ENCODE results near the gene SMTNL2.

The SMTNL2 gene

DNA sequence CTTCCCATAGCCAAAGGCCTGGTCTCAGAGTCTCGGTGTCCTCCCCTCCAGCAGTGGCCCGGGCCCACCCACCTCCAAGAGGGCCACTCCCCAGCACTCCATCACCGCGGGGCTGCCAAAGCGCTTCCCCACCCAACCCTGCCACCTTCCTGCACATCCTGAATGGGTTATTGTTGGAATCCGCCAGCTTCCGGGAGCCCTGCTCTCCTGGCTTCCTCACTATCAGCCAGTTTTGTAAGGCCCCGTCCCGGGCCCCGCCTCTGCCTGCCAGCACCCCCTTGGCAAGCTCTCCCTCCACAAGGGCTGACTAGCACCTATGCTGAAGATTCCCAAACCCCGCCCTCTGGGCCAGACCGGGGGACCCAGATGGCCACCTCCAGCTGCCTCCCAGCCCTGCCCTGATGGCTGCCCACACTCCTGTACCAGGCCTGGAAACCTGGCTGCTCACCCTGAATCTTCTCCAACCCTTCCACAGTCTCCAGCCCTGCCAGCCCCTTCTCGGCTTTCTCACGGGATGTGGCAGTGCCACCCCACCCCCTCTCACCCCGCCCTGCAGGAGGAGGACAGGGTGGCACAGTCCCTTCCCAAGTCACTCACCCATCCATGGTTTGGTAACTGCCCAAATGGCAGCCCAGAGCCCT is 43.5 kb upstream of the SMTNL2 start:
- no peak for TF ChIP-seq JUND (IDR thresholded peaks at IDR 0.05; ENCODE audit: low read depth)
- no peak for DNase-seq (ENCODE audit: low read depth in 1 of 2, low spot score in 1 of 2)
- in situ Hi-C loops (cut with HindIII; ENCODE audit: low pct_unique_long_range_greater_than_20kb, low sequenced_read_pairs) = no loop called here

GRCh38 chr17:4541328-4542002 is 42.9 kb upstream of the SMTNL2 start:
- no peak for TF ChIP-seq JUND (IDR thresholded peaks at IDR 0.05; ENCODE audit: low read depth)
- in situ Hi-C loops (cut with HindIII; ENCODE audit: low pct_unique_long_range_greater_than_20kb, low sequenced_read_pairs) = no loop called here
- DNase-seq (ENCODE audit: low read depth in 1 of 2, low spot score in 1 of 2) = no peak

DNA sequence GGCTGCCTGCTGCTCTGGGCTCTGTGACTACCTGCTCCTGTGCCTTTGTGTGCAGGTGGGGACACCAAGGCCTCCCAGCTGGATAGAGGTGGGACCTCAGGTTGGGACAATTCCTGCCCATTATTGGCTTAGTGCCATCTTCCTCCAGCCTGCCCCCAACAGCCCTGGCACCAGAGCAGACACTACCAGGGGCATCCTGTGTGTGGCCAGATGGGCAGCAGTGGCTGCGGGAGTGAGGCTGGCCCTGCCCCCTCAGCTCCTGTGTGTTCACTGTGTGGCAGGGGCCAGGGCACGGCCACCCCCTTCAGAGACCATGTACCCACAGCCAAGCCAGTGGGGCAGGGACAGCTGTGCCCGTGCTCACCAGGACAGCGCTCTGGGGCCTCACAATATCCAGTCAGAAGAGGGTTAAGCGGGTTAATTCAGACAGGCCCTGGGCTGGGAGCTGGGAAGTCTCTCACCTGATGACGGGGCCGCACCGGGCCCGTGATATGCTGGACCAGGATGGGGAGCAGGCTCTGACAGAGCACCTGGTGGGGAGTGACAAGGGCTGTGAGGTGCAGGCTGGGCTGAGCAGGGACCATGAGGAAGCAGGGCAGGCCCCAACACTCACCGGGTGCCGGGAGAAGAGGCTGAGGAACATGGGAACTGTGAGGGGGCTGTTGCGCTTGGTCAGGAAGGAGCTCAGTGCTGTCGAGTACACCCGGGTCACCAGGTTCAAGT is 42.2 kb upstream of the SMTNL2 start:
- DNase-seq (ENCODE audit: low read depth in 1 of 2, low spot score in 1 of 2) = no peak
- TF ChIP-seq JUND (IDR thresholded peaks at IDR 0.05; ENCODE audit: low read depth) = no peak
- in situ Hi-C loops (cut with HindIII; ENCODE audit: low pct_unique_long_range_greater_than_20kb, low sequenced_read_pairs) = no loop called here

- TF ChIP-seq JUND (IDR thresholded peaks at IDR 0.05; ENCODE audit: low read depth) = no peak
- in situ Hi-C loops (cut with HindIII; ENCODE audit: low pct_unique_long_range_greater_than_20kb, low sequenced_read_pairs) = no loop called here
- no peak for DNase-seq (ENCODE audit: low read depth in 1 of 2, low spot score in 1 of 2)
Observed at GRCh38 chr17:4542726-4543191, 41.6 kb upstream of the SMTNL2 start.

DNA sequence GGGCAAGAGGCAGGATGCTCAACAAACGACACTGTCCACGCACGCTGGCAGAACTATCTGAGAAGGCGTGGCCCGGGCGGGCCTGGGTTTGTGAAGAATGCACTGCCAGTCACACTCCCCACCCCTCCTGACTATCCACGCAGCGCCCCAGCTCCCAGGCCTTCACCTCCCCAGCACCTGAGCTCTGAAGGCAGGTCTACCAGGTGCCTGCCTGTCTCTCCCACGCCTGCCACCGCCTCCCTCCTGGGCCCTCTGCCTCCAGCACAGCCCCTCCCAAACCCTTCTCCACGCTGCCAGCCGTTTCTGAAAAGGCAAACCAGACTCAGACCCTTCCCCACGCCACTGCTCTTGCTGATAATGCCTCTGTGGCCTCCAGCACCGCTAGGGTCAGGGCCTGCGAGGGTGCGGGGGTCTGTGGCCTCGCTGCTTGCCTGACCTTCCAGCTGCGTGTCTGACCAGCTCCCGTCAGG is 40.7 kb upstream of the SMTNL2 start:
- in situ Hi-C loops (cut with HindIII; ENCODE audit: low pct_unique_long_range_greater_than_20kb, low sequenced_read_pairs) = no loop called here
- DNase-seq (ENCODE audit: low read depth in 1 of 2, low spot score in 1 of 2) = no peak
- no peak for TF ChIP-seq JUND (IDR thresholded peaks at IDR 0.05; ENCODE audit: low read depth)

- no peak for DNase-seq (ENCODE audit: low read depth in 1 of 2, low spot score in 1 of 2)
- in situ Hi-C loops (cut with HindIII; ENCODE audit: low pct_unique_long_range_greater_than_20kb, low sequenced_read_pairs) = no loop called here
- no peak for TF ChIP-seq JUND (IDR thresholded peaks at IDR 0.05; ENCODE audit: low read depth)
Observed at GRCh38 chr17:4544135-4544950, 40.0 kb upstream of the SMTNL2 start.

- TF ChIP-seq JUND (IDR thresholded peaks at IDR 0.05; ENCODE audit: low read depth) = no peak
- in situ Hi-C loops (cut with HindIII; ENCODE audit: low pct_unique_long_range_greater_than_20kb, low sequenced_read_pairs) = no loop called here
- no peak for DNase-seq (ENCODE audit: low read depth in 1 of 2, low spot score in 1 of 2)
Observed at GRCh38 chr17:4544951-4545216, 39.4 kb upstream of the SMTNL2 start.

DNA sequence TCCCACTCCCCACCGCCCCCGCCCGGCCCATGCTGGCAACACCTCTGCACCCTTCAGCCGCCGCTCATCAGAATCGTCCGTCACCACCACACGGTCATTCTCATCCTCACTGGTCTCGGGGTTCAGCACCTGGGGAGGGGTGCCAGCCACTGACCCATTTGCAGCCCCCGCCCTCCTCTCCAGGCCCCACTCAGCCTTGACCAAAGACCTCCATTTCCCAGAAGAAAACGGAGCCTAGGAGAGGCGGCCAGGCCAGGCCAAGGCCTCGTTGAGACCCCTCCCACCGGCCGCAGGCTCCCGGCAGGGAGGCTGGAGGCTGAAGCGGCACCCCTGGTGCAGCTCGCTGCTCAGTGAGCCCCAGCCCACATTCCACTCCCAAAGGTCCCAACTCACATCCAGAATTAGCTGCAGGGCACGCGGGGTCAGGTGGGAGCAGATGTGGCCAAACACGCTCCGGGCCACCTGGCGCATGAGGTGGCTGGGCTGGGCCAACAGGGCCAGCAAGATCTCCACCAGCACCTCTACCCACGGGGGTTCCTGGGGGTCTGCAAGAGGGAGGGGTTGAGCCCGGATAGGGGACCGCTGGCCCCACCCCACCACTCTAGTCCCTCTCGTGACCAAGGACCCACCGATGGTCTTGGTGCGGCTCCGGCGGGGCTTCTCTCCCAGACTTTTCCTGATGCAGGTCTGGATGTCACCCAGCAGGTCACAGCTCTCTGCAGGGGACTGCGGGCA is 38.9 kb upstream of the SMTNL2 start:
- in situ Hi-C loops (cut with HindIII; ENCODE audit: low pct_unique_long_range_greater_than_20kb, low sequenced_read_pairs) = no loop called here
- TF ChIP-seq JUND (IDR thresholded peaks at IDR 0.05; ENCODE audit: low read depth) = no peak
- no peak for DNase-seq (ENCODE audit: low read depth in 1 of 2, low spot score in 1 of 2)

DNA sequence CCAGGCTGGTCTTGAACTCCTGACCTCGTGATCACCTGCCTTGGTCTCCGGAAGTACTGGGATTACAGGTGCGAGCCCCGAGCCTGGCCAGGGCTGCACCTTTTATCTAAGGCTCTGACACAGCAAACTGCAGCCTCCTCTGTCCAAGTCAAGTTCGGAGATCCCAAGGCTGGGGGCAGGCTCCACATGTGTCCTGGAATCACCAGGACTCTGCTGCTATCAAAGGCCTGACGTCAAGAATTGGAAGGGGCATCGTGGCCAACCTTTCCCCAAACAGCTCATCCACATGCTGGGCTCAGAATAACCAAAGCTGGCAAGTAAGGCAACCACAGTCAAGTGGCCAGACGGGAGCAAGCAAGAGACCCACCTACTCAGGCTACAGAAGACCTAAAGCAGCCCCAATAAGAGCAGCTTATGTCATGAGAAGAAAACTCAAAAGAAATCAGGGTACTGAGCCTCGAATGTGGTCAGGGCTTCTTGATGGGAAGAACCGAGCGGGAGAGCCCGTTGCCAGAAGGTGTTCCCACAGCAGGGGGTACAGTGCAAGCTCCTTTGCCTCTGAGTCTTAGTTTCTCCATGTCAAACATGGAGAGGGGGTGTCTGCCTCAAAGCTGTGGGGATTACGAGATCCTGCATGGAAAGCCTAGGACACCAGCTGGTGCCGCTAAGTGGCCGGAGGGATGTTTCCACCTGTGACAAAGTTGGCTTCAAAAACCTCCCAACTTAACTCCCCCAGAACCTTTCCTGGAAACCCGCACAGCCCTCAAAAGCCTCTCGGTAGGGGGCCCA is 37.0 kb upstream of the SMTNL2 start:
- TF ChIP-seq JUND (IDR thresholded peaks at IDR 0.05; ENCODE audit: low read depth) = no peak
- no peak for DNase-seq (ENCODE audit: low read depth in 1 of 2, low spot score in 1 of 2)
- in situ Hi-C loops (cut with HindIII; ENCODE audit: low pct_unique_long_range_greater_than_20kb, low sequenced_read_pairs) = no loop called here

GRCh38 chr17:4548061-4548461 is 36.3 kb upstream of the SMTNL2 start:
- in situ Hi-C loops (cut with HindIII; ENCODE audit: low pct_unique_long_range_greater_than_20kb, low sequenced_read_pairs) = no loop called here
- TF ChIP-seq JUND (IDR thresholded peaks at IDR 0.05; ENCODE audit: low read depth) = no peak
- DNase-seq (ENCODE audit: low read depth in 1 of 2, low spot score in 1 of 2) = no peak

GRCh38 chr17:4548721-4549531 is 35.4 kb upstream of the SMTNL2 start:
- no peak for TF ChIP-seq JUND (IDR thresholded peaks at IDR 0.05; ENCODE audit: low read depth)
- no peak for DNase-seq (ENCODE audit: low read depth in 1 of 2, low spot score in 1 of 2)
- in situ Hi-C loops (cut with HindIII; ENCODE audit: low pct_unique_long_range_greater_than_20kb, low sequenced_read_pairs) = no loop called here
